Measurements from ENCODE around the gene ZBTB7A.

DNA sequence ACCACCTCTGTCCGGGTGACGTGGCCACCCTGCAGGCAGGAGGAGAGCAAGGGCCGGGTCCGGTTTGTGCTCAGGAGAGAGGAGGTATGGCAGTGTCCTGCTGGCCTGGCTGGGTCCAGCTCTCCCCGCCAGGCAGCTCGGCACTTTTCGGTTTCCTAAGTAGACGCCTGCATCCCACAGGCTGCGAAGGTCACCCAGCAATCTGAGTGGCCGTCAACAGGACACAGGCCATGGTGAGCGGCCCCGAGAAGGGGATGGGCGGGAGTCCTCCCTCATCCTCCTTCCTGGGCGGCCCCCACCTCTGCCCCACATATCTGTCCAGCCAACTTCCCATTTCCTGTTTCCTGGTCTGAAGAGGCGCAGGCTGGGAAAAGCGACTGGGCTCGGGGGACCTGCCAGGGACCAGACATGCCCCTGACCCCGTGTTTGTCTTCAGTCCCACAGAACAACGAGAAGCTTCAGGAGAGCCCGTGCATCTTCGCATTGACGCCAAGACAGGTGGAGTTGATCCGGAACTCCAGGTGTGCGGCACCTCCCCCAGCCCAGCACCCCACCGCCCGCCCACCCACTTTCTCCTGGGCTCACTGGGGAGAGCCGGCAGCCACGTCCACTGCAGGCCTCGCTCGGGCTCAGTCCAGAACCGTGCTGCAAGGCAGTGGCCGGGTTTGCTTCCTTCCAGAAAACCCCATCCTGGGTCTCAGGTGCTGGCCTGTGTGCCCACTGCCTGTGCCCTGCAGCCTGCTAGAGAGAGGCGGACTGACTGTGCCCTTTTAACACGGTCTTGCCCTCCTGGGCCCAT lies 42.9 kb downstream of the ZBTB7A start:
- TF ChIP-seq, protein P1, sequence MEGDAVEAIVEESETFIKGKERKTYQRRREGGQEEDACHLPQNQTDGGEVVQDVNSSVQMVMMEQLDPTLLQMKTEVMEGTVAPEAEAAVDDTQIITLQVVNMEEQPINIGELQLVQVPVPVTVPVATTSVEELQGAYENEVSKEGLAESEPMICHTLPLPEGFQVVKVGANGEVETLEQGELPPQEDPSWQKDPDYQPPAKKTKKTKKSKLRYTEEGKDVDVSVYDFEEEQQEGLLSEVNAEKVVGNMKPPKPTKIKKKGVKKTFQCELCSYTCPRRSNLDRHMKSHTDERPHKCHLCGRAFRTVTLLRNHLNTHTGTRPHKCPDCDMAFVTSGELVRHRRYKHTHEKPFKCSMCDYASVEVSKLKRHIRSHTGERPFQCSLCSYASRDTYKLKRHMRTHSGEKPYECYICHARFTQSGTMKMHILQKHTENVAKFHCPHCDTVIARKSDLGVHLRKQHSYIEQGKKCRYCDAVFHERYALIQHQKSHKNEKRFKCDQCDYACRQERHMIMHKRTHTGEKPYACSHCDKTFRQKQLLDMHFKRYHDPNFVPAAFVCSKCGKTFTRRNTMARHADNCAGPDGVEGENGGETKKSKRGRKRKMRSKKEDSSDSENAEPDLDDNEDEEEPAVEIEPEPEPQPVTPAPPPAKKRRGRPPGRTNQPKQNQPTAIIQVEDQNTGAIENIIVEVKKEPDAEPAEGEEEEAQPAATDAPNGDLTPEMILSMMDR (IDR thresholded peaks at IDR 0.05), result no peak
- no peak for TF ChIP-seq POLR2A (IDR thresholded peaks at IDR 0.05)

Data from adrenal gland (tissue), 5 donors.